ENCODE measurements around the gene ACYP1. TPM values are rescaled to one million over a fixed set of nuclear protein-coding genes. Genes with fewer than 3 reads are reported as not detected.

The ACYP1 gene
- total and polyA plus RNA-seq, 7 donors, result 7.1 to 25.9 (median 12.1) TPM

DNA sequence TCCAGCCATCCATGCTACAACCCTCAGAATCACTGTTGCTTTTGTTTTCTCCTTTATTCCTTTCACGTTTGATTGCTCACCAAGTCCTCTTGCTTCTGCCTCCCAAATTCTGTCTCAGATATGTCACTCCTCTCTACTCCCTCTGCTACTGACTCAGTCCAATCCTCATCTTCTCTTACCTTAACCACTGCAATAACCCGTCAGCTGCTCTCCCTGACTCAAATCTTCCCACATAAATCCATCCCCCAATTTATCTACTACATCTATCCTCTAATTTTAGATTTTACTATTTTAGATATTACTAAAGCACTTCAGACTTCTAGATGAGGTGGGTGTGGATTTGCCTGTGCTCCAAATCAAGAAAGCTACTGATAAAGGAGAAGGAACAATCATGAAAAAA is 37.9 kb downstream of the ACYP1 start:
- no peaks in the 10 kb centered on the region for H3K9me3 ChIP-seq
- DNase-seq (no peak), ATAC-seq (no peak)
- peaks cover 4 to 87% of the 10 kb centered on the region in 2 donors for H3K36me3 ChIP-seq (ENCODE audit: insufficient read depth in 1 of 2, low read depth in 1 of 2)
- intact Hi-C loops (cut with DNase I), result loop anchor here in 1 of 2 donors (10.0 kb wide), 1 partner anchor 111 kb away; no protein-coding TSS in a partner anchor
- H3K4me1 ChIP-seq, result peaks cover 12% of the 10 kb centered on the region
- 90 to 94% (median 92%) methylated on average over 2 of the region's 2 CpGs for WGBS, 3 donors
- H3K27me3 ChIP-seq (ENCODE audit: insufficient read depth in 3 of 3, low read length in 2 of 3), result no peaks in the 10 kb centered on the region
- H3K27ac ChIP-seq, result no peak overlapping the region
- no peak overlapping the region for H3K4me3 ChIP-seq
- TF ChIP-seq, protein P1, sequence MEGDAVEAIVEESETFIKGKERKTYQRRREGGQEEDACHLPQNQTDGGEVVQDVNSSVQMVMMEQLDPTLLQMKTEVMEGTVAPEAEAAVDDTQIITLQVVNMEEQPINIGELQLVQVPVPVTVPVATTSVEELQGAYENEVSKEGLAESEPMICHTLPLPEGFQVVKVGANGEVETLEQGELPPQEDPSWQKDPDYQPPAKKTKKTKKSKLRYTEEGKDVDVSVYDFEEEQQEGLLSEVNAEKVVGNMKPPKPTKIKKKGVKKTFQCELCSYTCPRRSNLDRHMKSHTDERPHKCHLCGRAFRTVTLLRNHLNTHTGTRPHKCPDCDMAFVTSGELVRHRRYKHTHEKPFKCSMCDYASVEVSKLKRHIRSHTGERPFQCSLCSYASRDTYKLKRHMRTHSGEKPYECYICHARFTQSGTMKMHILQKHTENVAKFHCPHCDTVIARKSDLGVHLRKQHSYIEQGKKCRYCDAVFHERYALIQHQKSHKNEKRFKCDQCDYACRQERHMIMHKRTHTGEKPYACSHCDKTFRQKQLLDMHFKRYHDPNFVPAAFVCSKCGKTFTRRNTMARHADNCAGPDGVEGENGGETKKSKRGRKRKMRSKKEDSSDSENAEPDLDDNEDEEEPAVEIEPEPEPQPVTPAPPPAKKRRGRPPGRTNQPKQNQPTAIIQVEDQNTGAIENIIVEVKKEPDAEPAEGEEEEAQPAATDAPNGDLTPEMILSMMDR (IDR thresholded peaks at IDR 0.05), result no peak

DNA sequence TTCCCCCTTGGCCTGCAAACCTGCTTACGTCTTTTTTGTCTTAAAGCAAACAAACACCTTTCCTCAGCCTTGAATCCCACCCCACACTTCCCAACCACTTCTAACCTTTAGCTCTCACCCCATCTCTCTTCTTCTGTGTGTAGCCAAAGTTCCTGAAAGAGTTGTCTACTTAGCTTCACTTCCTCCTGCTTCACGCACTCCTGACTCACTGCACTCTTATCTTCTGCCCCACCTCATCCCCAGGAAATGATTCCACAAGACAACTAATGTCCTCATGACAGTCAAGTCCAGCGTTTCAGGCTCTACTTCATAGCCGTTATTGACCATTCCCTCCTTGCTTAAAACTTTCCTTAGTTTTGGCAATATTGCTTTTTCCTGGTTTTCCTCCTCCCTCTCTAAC is 38.7 kb downstream of the ACYP1 start:
- peaks cover 4 to 87% of the 10 kb centered on the region in 2 donors for H3K36me3 ChIP-seq (ENCODE audit: insufficient read depth in 1 of 2, low read depth in 1 of 2)
- DNase-seq, result no peak
- TF ChIP-seq, protein P1 (IDR thresholded peaks at IDR 0.05), result no peak
- no peak for ATAC-seq
- peaks cover 12% of the 10 kb centered on the region for H3K4me1 ChIP-seq
- 76 to 82% (median 77%) methylated on average over 4 of the region's 4 CpGs for WGBS, 3 donors
- H3K27ac ChIP-seq, result no peak overlapping the region
- intact Hi-C loops (cut with DNase I), result loop anchor here in 1 of 2 donors (10.0 kb wide), 1 partner anchor 110 kb away; no protein-coding TSS in a partner anchor
- no peaks in the 10 kb centered on the region for H3K27me3 ChIP-seq (ENCODE audit: insufficient read depth in 3 of 3, low read length in 2 of 3)
- no peaks in the 10 kb centered on the region for H3K9me3 ChIP-seq
- H3K4me3 ChIP-seq, result no peak overlapping the region

DNA sequence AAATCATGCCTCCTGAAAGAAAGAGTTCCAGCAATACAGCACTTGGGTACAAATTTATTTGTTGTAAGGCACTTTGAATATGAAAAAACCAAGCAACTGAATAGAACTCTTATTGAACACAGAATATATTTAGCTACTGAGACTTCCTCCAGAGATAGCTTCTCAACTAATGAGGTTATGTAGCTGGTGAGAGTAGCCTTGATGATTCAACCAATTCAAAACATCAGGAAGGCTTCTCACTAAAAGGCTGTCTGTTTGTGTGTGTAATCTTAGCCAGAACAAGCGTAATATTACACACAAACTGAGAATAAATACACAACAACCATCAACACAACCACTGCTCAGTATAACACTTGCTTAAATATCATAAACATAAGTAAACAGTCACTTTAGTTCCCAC is 40.7 kb downstream of the ACYP1 start:
- peak; percentile 28 to 66 (median 40) for ATAC-seq
- peak overlapping the region; percentile 46 for H3K27ac ChIP-seq
- H3K9me3 ChIP-seq, result no peaks in the 10 kb centered on the region
- no peak for DNase-seq
- H3K36me3 ChIP-seq (ENCODE audit: insufficient read depth in 1 of 2, low read depth in 1 of 2), result peaks cover 7 to 88% of the 10 kb centered on the region in 2 donors
- TF ChIP-seq, protein P1 (IDR thresholded peaks at IDR 0.05), result no peak
- intact Hi-C loops (cut with DNase I), result loop anchor here in 1 of 2 donors (10.0 kb wide), 1 partner anchor 108 kb away; no protein-coding TSS in a partner anchor
- WGBS, 3 donors, result 91 to 93% (median 91%) methylated on average over 1 of the region's 1 CpG
- peaks cover 12% of the 10 kb centered on the region for H3K4me1 ChIP-seq
- H3K27me3 ChIP-seq (ENCODE audit: insufficient read depth in 3 of 3, low read length in 2 of 3), result no peaks in the 10 kb centered on the region
- H3K4me3 ChIP-seq, result no peak overlapping the region

DNA sequence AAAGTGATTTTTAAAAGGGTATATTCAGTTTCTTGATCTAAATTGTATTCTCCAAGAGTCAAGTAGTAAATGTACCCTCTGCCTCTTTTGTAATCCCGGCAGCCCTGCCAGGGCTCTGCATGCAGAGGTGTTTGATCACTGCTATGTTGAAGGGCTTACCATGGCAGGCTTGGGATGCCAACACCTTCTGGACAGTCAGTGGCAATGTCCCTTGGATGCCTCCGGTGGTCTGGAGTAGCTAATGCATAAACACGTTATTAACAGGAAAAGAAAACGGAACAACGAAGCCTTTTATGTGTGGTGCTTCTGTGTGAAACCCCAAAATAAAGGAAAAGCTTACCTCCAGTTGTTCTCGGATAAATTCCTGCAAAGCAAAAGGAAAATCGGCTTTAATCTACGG is 41.2 kb downstream of the ACYP1 start:
- peaks cover 12% of the 10 kb centered on the region for H3K4me1 ChIP-seq
- H3K27ac ChIP-seq, result peak overlapping the region; percentile 46
- H3K9me3 ChIP-seq, result no peaks in the 10 kb centered on the region
- H3K4me3 ChIP-seq, result no peak overlapping the region
- intact Hi-C loops (cut with DNase I), result loop anchor here in 1 of 2 donors (10.0 kb wide), 1 partner anchor 108 kb away; no protein-coding TSS in a partner anchor
- 47 to 55% (median 54%) methylated on average over 8 of the region's 8 CpGs for WGBS, 3 donors
- no peaks in the 10 kb centered on the region for H3K27me3 ChIP-seq (ENCODE audit: insufficient read depth in 3 of 3, low read length in 2 of 3)
- TF ChIP-seq, protein P1 (IDR thresholded peaks at IDR 0.05), result peak; percentile 51
- peaks cover 8 to 92% of the 10 kb centered on the region in 2 donors for H3K36me3 ChIP-seq (ENCODE audit: insufficient read depth in 1 of 2, low read depth in 1 of 2)
- DNase-seq, result peak; percentile 43 to 84
- ATAC-seq, result peak; percentile 98 to 100 (median 99)

DNA sequence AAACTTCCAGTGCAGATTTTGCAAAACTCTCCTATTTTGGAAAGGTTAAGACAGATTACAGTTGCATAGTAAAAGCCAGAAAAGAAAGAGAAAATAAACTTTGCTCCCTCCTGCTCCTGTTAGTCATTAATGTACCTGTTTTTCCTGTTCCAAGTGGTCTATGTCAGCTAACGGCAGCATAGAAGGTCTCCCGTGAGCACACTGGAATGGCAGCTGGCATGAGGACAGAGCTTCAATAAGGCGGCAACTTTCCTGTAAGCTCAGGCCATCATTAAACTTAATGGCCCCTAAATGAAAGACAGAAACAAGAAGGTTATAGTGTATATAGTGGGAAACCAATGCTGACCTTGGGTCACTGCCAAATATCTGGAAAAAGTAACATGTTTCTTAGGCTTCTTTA is 45.1 kb downstream of the ACYP1 start:
- Histone ChIP-seq H3K4me3 (no peak overlapping the region), H3K4me1 (peaks cover 12% of the 10 kb centered on the region), H3K9me3 (no peaks in the 10 kb centered on the region), H3K27me3 (ENCODE audit: insufficient read depth in 3 of 3, low read length in 2 of 3) (no peaks in the 10 kb centered on the region), H3K27ac (no peak overlapping the region), H3K36me3 (ENCODE audit: insufficient read depth in 1 of 2, low read depth in 1 of 2) (peaks cover 11 to 95% of the 10 kb centered on the region in 2 donors)
- 85 to 94% (median 87%) methylated on average over 3 of the region's 3 CpGs for WGBS, 3 donors
- TF ChIP-seq, protein P1 (IDR thresholded peaks at IDR 0.05), result no peak
- DNase-seq (no peak), ATAC-seq (no peak)
- intact Hi-C loops (cut with DNase I), result no loop called here
